Uterus (tissue), 2 donors: ENCODE measurements around the gene EYA3.

ENCODE experiments used
- POLR2A ChIP-seq, 2 donors: fragments of 450-650 bp; IDR thresholded peaks; one replicate each; pipeline ENCODE4 v1.6.1; 2016; ENCODE audit warnings: antibody characterized with exemption in 2 of 2, mild to moderate bottlenecking in 1 of 2, moderate library complexity in 1 of 2
- TF ChIP-seq, protein P1 (sequence below), 4 experiments: fragments of 200-600 bp in 2 of 4; fragments of 450-650 bp in 2 of 4; sonication (generic) in 2 of 4; IDR thresholded peaks; one replicate each; pipeline ENCODE4 v1.5.1; 2016 to 2019; ENCODE audit warnings: antibody characterized with exemption in 4 of 4, mild to moderate bottlenecking in 2 of 4, moderate library complexity in 1 of 4

DNA sequence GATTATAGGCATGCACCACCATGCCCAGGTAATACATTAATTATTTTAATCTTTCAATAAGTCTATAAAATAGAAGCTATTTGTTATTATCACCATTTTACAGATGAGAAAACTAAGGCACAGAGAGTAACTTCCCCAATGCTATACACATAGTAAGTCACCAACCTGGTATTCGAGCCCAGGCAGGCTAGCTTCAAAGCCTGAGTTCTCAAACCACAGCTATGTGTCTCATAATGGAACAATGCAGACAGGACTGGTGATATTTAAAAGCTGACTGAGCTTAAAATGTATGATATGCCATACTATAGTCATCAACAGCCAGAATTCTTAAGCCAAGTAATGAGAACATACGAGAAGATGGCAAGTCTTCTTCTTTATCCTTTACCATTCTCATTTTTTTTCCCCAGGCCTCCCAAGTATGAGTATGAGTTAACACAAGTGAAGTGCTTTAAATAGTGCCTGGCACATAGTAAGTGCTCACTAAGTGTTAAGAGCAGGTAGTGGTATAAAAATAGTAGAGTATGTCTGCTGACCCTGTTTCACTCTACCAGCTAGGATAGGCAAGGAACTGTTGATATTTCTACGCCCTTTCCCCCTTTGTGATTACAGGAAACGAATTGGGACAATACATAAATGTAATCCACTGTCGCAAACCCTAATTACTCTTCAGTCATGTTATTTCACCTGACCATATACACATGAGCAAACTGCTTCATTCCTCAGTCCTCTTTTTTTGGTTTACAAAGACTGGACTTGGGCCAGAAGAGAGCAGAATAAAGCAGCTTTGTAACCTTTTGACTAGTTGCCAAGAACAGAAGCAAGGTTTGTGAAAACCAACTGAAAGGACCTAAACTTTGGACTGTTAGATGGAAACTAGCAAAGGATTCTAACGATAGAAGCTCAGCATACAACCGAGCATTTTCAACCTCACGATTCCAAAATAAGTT is 9.5 kb downstream of the EYA3 start:
- no peak for TF ChIP-seq POLR2A (IDR thresholded peaks at IDR 0.05)
- TF ChIP-seq, protein P1, sequence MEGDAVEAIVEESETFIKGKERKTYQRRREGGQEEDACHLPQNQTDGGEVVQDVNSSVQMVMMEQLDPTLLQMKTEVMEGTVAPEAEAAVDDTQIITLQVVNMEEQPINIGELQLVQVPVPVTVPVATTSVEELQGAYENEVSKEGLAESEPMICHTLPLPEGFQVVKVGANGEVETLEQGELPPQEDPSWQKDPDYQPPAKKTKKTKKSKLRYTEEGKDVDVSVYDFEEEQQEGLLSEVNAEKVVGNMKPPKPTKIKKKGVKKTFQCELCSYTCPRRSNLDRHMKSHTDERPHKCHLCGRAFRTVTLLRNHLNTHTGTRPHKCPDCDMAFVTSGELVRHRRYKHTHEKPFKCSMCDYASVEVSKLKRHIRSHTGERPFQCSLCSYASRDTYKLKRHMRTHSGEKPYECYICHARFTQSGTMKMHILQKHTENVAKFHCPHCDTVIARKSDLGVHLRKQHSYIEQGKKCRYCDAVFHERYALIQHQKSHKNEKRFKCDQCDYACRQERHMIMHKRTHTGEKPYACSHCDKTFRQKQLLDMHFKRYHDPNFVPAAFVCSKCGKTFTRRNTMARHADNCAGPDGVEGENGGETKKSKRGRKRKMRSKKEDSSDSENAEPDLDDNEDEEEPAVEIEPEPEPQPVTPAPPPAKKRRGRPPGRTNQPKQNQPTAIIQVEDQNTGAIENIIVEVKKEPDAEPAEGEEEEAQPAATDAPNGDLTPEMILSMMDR (IDR thresholded peaks at IDR 0.05) = no peak
